Spleen (tissue), 7 donors: ENCODE measurements around the gene NABP1.

Experiments
- CTCF ChIP-seq, 11 experiments: fragments of 200-600 bp in 7 of 11; fragments of 450-650 bp in 4 of 11; sonication (generic) in 4 of 11; IDR thresholded peaks in 8 of 11; conservative IDR thresholded peaks in 3 of 11; 1 replicate in 7 of 11; 2 replicates in 4 of 11; pipeline versions ENCODE4 v1.4.0 to v1.8.0; 2016 to 2021; ENCODE audit warnings: antibody characterized with exemption in 11 of 11, inconsistent platforms in 4 of 11, mild to moderate bottlenecking in 1 of 11
- POLR2A ChIP-seq, 3 donors: fragments of 450-650 bp; IDR thresholded peaks; one replicate each; pipeline ENCODE4 v1.5.1; 2017; ENCODE audit warnings: antibody characterized with exemption in 3 of 3, mild to moderate bottlenecking in 1 of 3
- donor health status: DM: no; HTN: no; CAD: no; lungs with moderate emphysema.
- donor health status: DM: no; HTN: no; CAD: no.
- donor health status: DM: no; HTN: no; CAD: no.

- TF ChIP-seq POLR2A (IDR thresholded peaks at IDR 0.05) (no peak), CTCF (IDR thresholded peaks at IDR 0.05 in 8 of 11, conservative IDR thresholded peaks at IDR 0.05 in 3 of 11) (no peak)
Measured at GRCh38 chr2:191721331-191721730, 43.4 kb downstream of the NABP1 start.
